ENCODE data around the gene IFTAP.
"Not testable (repeated sequence)": the region's sequence is repeated elsewhere in the genome, so short reads cannot be mapped to it uniquely, and the experiment has no call there.

Gene IFTAP, protein sequence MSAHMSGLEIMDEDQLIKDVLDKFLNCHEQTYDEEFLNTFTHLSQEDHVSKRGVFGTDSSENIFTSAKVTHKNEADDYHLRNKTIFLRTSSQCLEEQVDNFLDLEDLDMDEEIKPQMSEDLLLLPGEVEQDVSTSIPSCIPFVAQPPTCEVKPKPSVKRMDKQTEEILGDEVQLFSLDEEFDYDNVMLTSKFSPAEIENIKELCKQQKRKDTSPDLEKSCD

GRCh38 chr11:36594316-36594989, at the start of gene IFTAP:
IFTAP (plus strand) TSS chr11:36594502; CDS start chr11:36610104, 15,602 bp downstream.
- DNase-seq (ENCODE audit: low read depth in 2 of 2), result no peak

DNA sequence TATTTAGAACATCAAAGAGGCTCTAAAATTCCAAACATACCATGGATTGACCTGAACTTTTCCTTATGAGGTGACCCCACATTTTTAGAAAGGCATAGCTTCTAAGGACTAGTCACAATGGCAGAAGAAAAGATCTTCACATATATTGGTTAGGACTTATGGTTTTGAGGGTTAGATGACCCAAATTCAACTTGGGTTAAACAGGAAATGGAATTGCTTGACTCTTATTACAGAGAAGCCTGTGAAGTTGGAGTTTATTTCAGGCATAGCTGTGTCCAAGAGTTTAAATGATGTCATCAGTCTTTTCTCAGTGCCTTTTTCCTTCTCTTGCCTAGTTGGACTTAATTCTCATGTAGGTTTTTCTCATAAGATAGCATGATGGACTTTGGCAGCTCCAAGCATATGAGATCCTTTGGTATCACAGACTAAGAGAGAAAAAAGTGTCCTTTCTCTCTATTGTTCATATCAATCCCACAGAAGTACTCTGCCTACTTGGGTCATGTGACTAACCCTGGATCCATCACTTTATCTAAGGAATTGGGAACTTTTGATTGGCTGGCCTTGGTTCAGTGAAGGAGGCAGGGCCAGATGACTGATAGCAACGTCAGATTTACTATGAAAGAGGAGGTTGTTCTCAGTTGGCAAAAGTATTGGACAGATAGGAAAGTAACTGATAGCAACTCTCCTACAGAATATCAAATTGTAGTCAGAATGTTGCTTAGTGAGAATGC, 43.8 kb upstream of the IFTAP start:
- DNase-seq (ENCODE audit: low read depth in 2 of 2), result no peak

- not testable (repeated sequence) for DNase-seq (ENCODE audit: low read depth in 2 of 2)
Measured at GRCh38 chr11:36557390-36557789, 36.9 kb upstream of the IFTAP start.

DNA sequence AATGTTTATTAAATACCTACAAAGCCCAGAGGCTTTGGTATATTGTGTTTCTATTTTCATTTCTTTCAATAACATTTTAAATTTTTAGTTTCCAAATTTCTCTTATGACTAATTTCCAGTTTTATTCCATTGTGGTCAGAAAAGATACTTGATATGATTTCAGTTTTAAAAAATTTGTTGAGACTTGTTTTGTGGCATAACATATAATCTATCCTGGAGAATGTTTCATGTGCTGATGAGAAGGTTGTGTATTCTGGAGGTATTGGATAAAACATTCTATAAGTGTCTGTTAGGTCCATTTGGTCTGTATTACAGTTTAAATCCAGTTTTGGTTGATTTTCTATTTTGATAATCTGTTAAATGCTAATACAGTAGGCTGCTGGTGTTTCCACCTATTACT, 36.3 kb upstream of the IFTAP start:
- DNase-seq (ENCODE audit: low read depth in 2 of 2), result no peak

DNA sequence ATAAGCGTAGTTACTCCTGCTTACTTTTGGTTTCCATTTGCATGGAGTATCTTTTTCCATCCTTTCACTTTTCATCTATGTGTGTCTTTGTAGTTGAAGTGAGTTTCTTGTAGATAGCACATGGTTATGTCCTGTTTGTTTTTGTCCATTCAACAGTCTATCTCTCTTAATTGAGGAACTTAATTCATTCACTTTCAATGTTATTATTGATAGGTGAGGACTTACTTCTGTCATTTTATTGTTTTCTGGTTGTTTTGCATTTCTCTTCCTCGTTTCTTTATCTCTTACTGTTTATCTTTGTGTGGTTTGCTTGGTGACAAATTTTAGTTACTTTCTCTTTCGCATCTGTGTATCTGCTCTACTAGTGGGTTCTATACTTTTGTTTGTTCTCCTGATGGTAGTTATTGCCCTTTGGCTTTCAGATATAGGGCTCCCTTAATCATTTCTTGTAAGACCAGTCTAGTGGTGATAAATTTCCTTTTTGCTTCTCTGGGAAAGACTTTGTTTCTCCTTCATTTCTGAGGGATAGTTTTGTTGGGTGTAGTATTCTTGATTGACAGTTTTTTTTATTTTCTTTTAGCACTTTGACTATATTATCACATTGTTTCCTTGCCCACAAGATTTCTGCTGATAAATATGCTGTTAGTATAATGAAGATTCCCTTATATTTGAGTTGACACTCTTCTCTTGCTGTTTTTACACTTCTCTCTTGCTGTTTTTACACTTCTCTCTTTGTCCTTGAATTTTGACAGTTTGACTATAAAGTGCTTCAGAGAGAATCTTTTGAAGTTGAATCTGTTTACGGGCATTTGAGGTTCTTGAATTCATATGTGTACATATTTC, 35.5 kb upstream of the IFTAP start:
- no peak for DNase-seq (ENCODE audit: low read depth in 2 of 2)

DNA sequence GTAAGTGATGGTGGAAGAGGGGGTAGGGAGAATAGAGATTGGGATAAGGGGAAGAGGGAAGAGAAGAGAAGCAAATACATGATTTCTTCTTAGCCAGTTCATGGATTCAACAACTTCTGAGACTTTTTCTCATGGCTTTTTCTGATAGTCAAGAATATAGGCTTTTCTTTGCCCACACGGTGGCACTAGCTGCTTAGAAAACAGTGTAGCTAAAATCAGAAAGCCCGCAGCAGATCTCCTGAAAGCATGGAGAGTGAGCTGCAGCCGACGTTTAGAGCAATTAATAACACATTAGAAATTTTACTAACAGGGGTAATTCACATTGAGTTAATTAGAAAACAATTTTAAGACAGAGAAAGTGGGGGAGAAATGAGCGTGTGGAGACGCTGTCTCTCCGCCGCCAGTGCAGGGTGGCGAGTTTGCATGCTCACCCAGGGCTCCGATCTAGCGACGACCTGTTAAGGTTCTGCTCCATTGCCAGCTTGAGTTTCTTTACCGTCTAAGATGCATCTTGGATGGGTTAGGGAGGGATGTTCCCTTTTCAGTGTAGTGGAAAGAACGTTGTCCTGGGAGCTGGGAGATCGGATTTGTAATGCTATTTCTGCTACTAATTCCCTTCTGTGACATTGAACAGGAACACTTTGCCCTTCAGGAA, 29.8 kb upstream of the IFTAP start:
- DNase-seq (ENCODE audit: low read depth in 2 of 2), result peak in 1 of 2 donors; percentile 6

DNA sequence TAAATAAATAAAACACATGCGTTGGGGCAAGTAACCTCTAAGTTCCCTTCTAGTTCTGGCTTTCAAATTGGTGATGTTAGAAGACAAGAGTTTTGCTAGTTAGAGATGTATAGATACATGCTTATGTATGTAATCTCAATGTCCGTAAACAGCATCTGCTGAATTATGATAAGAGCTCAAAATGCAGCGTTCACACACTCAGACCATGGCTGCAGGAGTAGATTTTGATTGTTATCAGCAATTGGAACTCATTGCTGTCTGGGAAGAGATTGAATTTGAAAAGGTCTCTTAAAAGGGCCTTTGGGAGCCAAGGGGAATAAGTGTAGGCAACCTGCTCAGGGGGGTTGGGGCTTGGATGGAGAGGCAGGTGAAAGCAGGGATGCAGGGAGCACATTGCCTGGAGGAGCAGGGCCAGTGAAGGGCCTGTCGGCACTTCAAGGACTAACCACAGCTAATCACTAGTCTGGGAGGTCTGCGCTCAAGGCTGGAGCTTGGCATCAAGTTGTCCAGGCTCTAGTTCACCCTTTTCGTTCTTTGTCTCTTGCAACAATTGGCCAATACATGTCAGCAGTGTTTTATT, 29.2 kb upstream of the IFTAP start:
- DNase-seq (ENCODE audit: low read depth in 2 of 2), result no peak

GRCh38 chr11:36566407-36567053, 27.8 kb upstream of the IFTAP start:
- DNase-seq (ENCODE audit: low read depth in 2 of 2), result no peak

DNA sequence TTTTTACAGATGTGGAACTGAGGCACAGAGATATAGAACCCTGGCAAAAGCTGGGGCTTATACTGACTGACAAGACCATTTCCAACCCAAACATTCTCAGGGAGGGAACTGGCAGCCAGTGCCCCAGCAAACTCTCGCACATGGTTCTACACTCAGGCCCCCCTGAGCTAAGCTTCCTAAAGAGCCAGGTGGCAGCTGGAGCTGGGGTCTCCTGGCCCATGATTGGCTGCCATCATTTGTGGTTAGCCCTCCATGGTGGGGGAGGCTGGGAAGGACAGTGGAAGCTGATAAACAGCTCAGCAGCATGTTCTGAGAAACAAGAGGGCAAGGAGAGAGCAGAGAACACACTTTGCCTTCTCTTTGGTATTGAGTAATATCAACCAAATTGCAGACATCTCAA, 26.6 kb upstream of the IFTAP start, which contains the start of gene RAG1:
Gene RAG1, plus strand, starts transcription at position 314 of the 400 bp plus-strand sequence. CDS start 5,298 bp downstream, outside the sequence.
- no peak for DNase-seq (ENCODE audit: low read depth in 2 of 2)

- no peak for DNase-seq (ENCODE audit: low read depth in 2 of 2)
Measured at GRCh38 chr11:36569095-36569494, 25.2 kb upstream of the IFTAP start.

GRCh38 chr11:36574486-36574885, 19.8 kb upstream of the IFTAP start:
- DNase-seq (ENCODE audit: low read depth in 2 of 2), result no peak

DNA sequence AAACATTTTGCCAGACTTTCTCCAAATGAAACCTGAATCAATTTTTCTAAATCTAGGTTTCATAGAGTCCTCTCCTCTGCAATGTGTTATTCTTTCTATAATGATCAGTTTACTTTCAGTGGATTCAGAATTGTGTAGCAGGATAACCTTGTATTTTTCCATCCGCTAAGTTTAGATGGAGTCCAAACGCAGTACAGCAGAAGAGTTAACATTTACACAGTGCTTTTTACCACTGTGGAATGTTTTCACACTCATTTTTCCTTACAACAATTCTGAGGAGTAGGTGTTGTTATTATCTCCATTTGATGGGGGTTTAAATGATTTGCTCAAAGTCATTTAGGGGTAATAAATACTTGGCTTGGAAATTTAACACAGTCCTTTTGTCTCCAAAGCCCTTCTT, 16.9 kb upstream of the IFTAP start:
- DNase-seq (ENCODE audit: low read depth in 2 of 2), result no peak

DNA sequence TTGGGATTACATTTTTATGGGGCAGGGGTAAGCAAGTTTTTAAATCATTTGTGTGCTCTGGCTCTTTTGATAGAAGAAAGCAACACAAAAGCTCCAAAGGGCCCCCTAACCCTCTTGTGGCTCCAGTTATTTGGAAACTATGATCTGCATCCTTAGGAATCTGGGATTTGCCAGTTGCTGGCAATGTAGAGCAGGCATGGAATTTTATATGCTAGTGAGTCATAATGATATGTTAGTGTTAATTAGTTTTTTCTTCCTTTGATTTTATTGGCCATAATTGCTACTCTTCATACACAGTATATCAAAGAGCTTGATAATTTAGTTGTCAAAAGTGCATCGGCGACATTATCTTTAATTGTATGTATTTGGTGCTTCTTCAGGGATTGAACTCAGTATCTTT, 16.4 kb upstream of the IFTAP start:
- no peak for DNase-seq (ENCODE audit: low read depth in 2 of 2)

DNA sequence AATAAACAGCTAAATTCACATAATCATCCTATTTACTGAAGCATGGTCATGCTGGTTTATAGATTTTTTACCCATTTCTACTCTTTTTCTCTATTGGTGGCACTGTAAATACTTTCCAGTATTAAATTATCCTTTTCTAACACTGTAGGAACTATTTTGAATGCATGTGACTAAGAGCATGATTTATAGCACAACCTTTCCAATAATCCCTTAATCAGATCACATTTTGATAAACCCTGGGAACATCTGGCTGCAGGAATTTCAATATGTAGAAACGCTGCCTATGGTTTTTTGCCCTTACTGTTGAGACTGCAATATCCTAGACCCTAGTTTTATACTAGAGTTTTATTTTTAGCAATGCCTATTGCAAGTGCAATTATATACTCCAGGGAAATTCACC, 15.8 kb upstream of the IFTAP start:
- no peak for DNase-seq (ENCODE audit: low read depth in 2 of 2)

DNA sequence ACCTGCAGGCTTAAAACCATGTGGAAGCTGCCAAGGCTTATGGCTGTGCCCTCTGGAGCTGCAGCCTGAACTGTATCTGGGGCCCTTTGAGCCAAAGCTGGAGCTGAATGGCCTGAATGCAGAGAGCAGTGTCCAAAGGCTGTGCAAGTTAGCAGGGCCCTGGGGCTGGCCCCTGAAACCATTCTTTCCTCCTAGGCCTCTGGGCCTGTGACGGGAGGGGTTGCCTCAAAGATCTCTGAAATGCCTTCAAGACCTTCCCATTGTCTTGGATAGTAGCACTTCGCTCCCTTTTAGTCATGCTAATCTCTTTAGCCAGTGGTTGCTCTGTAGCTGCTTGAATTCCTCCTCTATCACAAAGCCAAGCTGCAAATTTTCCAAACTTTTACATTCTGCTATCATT, 12.8 kb upstream of the IFTAP start:
- no peak for DNase-seq (ENCODE audit: low read depth in 2 of 2)

GRCh38 chr11:36583667-36584066, 10.6 kb upstream of the IFTAP start:
- no peak for DNase-seq (ENCODE audit: low read depth in 2 of 2)

GRCh38 chr11:36586543-36586942, 7.8 kb upstream of the IFTAP start:
- no peak for DNase-seq (ENCODE audit: low read depth in 2 of 2)

- no peak for DNase-seq (ENCODE audit: low read depth in 2 of 2)
Measured at GRCh38 chr11:36588099-36588498, 6.2 kb upstream of the IFTAP start.

- no peak for DNase-seq (ENCODE audit: low read depth in 2 of 2)
Measured at GRCh38 chr11:36590513-36590912, 3.8 kb upstream of the IFTAP start.

DNA sequence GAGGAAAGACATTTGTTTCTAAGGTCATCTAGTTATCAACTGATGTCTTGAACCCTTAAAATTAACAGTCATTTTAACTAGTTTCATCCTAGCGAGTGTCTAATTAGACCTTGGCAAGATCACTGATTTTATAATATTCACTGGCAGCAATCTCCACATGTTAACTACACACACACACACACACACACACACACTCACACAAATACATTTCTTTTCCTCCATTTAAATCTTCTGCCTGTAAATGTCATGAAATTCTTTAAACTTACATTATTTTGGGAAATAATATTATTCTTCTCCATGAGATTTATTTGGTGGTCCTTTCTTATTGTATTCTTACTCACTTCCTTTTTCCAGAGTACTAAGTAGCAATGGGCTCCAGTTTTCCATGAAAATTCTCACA, 2.9 kb upstream of the IFTAP start:
- no peak for DNase-seq (ENCODE audit: low read depth in 2 of 2)

DNA sequence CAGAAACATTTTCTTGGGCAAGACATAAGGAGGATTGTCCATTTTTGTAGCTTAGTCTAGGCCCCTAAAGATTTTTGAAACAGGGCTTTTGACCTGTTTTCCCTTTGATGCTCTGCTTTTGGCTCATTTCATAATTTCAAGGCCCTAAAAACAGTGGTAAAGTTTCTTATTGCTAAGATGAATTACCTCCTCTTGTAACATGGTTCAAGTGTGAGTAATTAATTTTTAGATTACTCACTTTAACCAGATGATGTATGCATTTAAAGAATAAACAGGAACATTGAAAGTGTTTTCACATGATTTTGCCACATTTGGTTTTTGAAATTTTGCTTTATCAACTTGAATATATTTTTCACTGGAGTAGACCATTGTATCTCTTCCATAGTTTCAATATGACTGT, 2.6 kb downstream of the IFTAP start:
- DNase-seq (ENCODE audit: low read depth in 2 of 2), result no peak
